ENCODE data around the gene RRP1B.

RRP1B gene

GRCh38 chr21:43726686-43727518 lies 67.5 kb downstream of the RRP1B start:
- no peak for DNase-seq (ENCODE audit: low spot score)

GRCh38 chr21:43727519-43728153 lies 68.3 kb downstream of the RRP1B start:
- DNase-seq (ENCODE audit: low spot score), result no peak

GRCh38 chr21:43728154-43728466 lies 68.8 kb downstream of the RRP1B start:
- DNase-seq (ENCODE audit: low spot score), result no peak

GRCh38 chr21:43728467-43729390 lies 69.4 kb downstream of the RRP1B start:
- peak; percentile 76 for DNase-seq (ENCODE audit: low spot score)

- DNase-seq (ENCODE audit: low spot score), result no peak
Observed at GRCh38 chr21:43731476-43731875, 72.1 kb downstream of the RRP1B start.

GRCh38 chr21:43731891-43732711 lies 72.7 kb downstream of the RRP1B start:
- no peak for DNase-seq (ENCODE audit: low spot score)

GRCh38 chr21:43733060-43733459 lies 73.7 kb downstream of the RRP1B start:
- DNase-seq (ENCODE audit: low spot score), result no peak

GRCh38 chr21:43733529-43734071 lies 74.2 kb downstream of the RRP1B start:
- DNase-seq (ENCODE audit: low spot score), result no peak

GRCh38 chr21:43734131-43734927 lies 75.0 kb downstream of the RRP1B start:
- DNase-seq (ENCODE audit: low spot score), result no peak

- no peak for DNase-seq (ENCODE audit: low spot score)
Observed at GRCh38 chr21:43734928-43735229, 75.5 kb downstream of the RRP1B start.

GRCh38 chr21:43735236-43736091 lies 76.1 kb downstream of the RRP1B start:
- no peak for DNase-seq (ENCODE audit: low spot score)

GRCh38 chr21:43736224-43736883 lies 77.0 kb downstream of the RRP1B start:
- DNase-seq (ENCODE audit: low spot score), result no peak

GRCh38 chr21:43737158-43737950 lies 78.0 kb downstream of the RRP1B start:
- DNase-seq (ENCODE audit: low spot score), result no peak

GRCh38 chr21:43739621-43740435 lies 80.5 kb downstream of the RRP1B start:
- no peak for DNase-seq (ENCODE audit: low spot score)

- no peak for DNase-seq (ENCODE audit: low spot score)
Observed at GRCh38 chr21:43740497-43741156, 81.3 kb downstream of the RRP1B start.

GRCh38 chr21:43741423-43742096 lies 82.2 kb downstream of the RRP1B start:
- no peak for DNase-seq (ENCODE audit: low spot score)
